OCI-LY3 (cell line): Measurements from ENCODE around the gene FAM117A.
"Not testable (repeated sequence)": the region's sequence is repeated elsewhere in the genome, so short reads cannot be mapped to it uniquely, and the experiment has no call there.

Source experiments
- CTCF ChIP-seq: fragments of 200-600, 300-600 bp; sonication (generic); IDR thresholded peaks from 2 replicates; pipeline ENCODE4 v1.5.1; 2014; ENCODE audit warnings: antibody characterized with exemption, low read length, low read depth
- EZH2phosphoT487 ChIP-seq: fragments of 200-600 bp; shearing (Covaris generic); IDR thresholded peaks from 2 replicates; pipeline ENCODE4 v1.6.1; 2018; ENCODE audit warnings: antibody characterized with exemption, mixed run types, low read depth

- TF ChIP-seq CTCF, EZH2phosphoT487: not testable (repeated sequence)
Observed at GRCh38 chr17:49724552-49724951, 39.4 kb downstream of the FAM117A start.
